HG02642 (cell line): ENCODE results near the gene HBE1.
"Not testable (repeated sequence)": the region's sequence is repeated elsewhere in the genome, so short reads cannot be mapped to it uniquely, and the experiment has no call there.

ENCODE experiments used
- ATAC-seq: cut with Tn5 transposase; IDR thresholded peaks from one replicate; pipeline ENCODE4 v1.9.1; 2021; ENCODE audit warnings: mild to moderate bottlenecking; ENCODE audit not compliant: unreplicated experiment, poor library complexity

The HBE1 gene

DNA sequence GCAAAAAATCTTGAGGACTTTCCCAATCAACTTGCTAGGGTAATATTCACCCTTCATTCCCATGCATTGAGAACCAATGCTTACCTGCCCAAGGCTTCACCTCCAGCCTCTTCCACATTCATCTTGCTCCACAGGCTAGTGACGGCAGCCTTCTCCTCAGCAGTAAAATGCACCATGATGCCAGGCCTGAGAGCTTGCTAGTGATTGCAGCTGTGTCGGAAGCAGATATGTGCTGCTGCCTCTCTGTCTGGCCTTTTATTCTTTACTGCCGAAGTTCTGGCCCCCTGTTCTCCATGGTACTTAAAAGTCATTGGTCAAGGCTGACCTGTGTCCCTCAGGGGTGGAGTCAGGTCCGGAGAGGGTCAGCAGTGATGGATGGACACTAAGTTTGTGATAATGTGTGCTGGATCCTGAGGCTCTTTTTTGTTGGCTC lies at the start of gene HBE1:
HBE1 (minus strand) TSS at position 231 of the 433 bp plus-strand sequence; CDS start at position 176, 55 bp downstream.
- no peak for ATAC-seq

DNA sequence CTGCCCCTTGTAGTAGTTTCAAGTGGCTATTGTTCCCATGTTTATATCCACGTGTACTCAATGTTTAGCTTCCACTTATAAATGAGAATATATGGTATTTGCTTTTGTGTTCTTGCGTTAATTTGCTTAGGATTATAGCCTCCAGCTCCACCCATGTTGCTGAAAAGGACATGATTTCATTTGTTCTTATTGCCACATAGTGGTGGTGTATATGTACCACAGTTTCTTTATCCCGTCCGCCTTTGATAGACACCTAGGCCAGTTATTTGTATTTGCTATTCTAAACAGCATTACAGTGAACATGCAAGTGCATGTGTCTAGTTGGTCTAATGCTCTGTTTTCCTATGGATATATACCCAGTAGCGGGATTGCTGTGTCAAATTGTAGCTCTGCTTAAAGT lies 47.5 kb upstream of the HBE1 start:
- ATAC-seq = no peak

DNA sequence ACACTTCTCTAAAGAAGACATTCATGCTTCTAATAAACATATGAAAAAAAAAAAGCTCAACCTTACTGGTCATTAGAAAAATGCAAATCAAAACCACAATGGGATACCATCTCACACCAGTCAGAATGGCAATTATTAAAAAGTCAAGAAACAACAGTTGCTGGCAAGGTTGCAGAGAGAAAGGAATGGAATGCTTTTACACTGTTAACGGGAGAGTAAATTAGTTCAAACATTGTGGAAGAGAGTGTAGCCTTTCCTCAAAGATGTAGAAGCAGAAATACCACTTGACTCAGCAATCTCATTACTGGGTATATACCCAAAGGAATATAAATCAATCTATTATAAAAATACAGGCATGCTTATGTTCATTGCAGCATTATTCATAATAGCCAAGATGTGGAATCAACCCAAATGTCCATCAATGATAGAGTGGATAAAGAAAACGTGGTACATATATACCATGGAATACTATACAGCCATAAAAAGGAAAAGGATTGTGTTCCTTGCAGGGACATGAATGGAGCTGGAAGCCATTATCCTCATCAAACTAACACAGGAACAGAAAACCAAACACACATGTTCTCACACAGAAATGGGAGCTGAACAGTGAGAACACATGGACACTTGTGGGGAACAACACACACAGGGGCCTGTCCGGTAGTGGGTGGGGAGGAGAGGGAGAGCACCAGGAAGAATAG lies 43.7 kb upstream of the HBE1 start:
- not testable (repeated sequence) for ATAC-seq

DNA sequence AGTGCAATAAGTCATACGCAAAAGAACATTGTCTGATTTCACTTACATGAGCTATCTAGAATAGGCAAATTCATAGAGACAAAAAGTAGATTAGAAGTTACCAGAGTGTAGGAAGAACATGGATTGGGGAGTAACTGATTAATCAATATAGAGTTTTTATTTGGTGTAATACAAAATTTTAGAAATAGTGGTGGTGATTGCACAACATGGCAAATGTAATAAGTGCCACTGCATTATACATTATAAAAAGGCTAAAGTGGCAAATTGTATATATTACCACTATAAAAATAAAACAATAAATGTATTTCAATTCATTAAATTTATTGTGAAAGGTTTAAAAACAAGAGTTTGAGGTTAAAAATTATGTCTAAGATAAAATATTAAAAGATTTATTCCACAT lies 40.7 kb upstream of the HBE1 start:
- ATAC-seq = no peak

DNA sequence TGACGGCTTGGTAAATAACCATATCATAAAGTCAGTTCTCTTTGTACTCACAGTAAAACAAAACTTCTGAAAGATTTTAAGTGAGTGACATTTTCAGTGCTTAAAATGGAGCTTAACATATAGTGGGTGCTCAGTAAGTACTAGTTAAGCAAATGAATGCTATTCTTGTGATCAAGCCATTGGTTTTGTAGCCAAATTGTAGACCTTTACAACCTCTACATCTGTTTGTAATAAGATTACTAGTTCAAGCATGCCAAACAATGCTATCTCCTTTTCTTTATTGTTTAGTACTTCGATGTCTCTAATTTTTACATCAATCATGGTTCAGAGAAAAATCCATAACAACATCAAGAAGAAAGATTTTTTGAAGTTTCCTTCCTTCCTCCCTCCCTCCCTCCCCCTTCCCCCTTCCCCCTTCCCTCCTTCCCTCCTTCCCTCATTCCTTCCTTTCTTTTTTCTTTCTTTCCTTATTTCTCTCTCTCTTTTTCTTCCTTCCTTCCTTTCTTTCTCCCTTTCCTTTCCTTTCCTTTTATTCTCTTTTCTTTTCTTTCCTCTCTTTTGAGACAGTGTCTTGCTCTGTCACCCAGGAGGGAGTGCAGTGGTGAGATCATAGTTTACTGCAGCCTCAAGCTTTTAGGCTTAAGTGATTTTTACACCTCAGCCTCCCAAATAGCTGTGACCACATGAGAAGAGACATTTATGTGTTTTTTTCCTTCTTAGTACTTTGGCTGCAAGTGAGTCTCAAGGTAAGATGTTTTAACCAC lies 37.7 kb upstream of the HBE1 start:
- ATAC-seq = no peak

DNA sequence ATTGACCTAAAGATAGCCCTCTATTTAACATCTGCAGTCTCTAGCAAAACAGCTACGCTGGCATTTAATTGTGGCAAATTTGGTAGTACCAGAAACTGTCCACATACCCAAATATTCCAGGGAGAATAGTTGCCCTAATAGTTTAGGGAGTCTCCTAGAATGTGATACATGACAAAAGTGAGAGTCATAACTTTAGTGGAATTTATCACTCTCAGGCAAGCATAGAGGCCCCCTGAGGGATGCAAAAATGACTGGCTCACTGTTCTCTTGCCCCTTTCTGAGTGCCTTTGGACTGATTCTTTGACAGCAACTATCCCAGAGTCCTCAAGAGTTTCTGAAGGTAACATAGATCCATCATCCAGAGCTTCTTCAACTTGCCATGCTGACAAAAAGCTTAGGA lies 34.3 kb upstream of the HBE1 start:
- no peak for ATAC-seq

DNA sequence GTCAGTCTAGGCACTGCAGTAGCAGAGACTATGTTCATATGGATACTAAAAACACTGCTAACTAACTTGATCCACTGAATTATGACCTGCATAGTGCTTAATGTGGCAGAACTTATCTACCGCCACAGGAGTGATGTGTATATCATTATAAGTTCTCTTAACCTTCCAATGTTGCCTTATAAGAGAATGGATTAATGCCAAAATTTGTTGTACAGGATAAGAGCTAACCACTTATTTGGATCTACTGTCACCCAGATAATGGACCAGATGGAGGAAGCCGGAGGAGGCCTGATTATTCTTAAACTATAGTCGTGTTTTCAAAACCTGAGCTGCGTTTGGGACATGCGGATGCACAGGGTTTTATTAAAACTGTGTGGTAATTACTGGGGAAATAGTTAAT lies 33.9 kb upstream of the HBE1 start:
- no peak for ATAC-seq

DNA sequence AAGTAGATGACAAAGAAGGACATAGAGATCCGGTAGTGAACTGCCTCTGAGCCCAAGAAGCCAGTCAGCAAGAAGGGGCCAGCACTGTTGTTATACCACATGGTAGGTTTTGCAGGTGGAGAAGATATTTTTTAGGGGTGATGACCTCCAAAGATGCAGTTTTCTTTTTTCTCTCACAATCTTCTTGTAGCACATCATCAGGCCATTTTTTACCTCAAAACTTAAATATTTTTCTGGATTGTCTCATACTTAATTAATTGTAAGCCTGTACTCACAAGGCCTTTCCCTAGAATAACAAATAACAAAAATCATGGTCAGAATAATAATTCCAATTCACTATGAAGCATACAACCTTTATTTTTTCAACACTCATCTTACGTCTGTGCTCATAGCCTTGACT lies 32.1 kb upstream of the HBE1 start, which contains the start of gene OR51B4:
OR51B4 (minus strand) TSS at position 101 of the 400 bp plus-strand sequence; CDS start at position 101, 0 bp downstream.
- no peak for ATAC-seq

DNA sequence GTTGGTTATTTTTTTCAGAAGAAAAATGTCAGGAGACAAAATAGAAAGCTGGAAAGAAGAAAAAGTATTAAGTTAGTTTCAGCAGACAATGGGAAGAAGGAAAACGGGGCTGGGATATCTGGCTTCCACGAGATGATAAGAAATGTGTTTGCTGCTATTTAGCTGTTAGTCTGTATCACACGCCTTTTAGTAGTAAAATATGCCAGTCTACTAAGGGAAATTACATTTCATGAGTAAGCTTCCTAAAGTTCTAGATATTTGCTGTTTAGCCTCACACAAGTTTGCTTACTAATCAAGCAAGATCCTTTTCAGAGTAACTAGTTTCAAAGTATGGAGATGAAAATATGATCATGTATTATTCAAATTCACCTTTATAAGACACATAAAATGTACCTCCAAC lies 30.5 kb upstream of the HBE1 start:
- no peak for ATAC-seq

DNA sequence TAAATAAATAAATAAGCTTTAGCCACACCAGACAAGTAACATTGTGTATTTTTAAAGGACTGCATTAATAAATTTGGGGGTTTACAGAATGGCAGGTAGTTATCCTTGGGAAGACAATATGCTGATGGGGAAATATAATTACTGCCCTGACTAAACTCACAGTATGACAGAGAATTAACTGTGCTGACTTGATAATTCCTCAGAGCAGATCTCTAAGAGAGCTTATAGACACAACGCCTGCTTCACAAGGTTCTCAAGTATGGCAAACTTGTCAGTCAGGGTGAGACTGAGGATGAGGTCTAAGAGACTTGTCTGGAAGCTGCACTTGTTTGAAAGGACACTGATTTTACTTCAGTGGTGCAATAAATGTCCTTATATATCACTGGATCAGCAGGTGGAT lies 28.7 kb upstream of the HBE1 start:
- no peak for ATAC-seq

DNA sequence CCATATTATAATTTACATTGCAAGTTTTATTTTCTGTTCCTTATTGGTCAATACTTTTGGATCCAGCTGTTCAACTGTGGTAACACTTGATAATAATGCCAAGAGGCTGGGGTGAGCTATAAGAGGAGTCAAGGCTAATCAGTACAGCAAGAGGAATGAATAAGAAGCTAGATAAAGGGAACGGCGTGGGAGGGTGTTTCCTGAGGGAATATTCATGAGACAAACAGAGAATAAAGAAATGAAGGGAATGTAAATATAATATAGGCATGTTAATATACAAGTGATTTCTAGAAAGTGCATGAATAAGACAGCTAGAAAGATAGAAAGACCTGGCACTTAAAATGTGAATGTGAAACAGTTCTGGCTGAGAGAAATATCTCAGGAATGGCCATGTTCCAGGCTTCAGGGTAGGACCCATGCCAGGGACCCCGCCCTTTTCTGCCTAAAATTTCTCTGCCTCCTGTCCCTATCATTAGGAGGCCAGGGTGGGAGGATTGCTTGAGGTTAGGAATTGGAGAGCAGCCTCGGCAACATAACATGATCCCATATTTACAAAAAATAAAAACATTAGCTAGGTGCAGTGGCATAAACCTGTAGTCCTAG lies 28.1 kb upstream of the HBE1 start:
- ATAC-seq = no peak

DNA sequence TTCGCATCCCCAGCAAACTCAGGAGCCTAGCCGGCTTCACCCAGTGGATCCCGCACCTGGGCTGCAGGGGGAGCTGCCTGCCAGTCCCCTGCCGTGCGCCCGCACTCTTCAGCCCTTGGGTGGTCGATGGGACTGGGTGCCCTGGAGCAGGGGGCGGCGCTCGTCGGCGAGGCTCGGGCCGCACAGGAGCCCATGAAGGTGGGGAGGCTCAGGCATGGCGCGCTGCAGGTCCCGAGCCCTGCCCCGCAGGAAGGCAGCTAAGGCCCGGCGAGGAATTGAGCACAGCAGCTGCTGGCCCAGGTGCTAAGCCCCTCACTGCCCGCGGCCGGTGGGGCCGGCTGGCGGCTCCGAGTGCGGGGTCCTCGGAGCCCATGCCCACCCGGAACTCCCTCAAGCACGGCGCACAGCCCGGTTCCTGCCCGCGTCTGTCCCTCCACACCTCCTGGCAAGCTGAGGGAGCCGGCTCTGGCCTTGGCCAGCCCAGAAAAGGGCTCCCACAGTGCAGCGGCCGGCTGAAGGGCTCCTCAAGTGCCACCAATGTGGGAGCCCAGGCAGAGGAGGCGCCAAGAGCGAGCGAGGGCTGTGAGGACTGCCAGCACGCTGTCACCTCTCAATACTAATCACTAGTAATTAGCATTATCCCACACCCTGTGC lies 24.7 kb upstream of the HBE1 start:
- not testable (repeated sequence) for ATAC-seq

DNA sequence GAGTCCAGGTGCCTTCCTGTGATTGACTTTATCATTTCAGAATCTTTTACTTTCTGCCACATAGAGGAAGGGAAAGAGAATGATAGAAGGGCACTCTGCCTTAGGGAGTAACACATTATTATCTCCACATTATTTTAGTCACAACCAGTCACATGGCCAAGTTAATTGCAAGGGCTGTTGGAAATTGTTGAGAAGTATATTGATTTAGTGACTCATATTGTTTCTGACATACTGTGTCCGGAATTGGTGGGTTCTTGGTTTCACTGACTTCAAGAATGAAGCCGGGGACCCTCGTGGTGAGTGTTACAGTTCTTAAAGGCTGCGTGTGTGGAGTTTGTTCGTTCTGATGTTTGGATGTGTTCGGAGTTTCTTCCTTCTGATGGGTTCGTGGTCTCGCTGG lies 23.3 kb upstream of the HBE1 start:
- no peak for ATAC-seq

DNA sequence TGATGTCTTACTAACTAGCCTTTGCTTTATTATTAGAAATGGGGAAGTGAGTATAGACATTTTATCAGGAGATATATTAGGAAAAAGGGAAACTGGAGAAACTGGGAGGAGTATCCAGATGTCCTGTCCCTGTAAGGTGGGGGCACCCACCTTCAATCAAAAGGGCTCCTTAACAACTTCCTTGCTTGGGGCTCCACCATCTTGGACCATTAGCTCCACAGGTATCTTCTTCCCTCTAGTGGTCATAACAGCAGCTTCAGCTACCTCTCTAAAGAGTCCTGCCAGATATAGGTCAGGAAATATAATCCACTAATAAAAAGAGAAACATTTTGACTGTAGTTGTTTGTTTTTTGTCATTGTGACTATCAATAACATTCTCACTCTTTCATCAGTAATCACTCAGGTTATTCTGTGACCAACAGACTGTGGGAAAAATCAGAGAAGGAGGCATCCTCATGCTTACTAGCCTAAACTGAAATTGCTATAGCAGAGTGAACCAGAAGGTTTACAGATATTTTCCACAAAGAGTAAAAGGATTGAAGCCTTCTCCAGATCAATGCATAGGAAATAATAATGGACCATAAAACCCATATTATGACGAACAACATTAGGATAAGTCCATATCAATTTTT lies 21.6 kb upstream of the HBE1 start:
- peak; percentile 91 for ATAC-seq

DNA sequence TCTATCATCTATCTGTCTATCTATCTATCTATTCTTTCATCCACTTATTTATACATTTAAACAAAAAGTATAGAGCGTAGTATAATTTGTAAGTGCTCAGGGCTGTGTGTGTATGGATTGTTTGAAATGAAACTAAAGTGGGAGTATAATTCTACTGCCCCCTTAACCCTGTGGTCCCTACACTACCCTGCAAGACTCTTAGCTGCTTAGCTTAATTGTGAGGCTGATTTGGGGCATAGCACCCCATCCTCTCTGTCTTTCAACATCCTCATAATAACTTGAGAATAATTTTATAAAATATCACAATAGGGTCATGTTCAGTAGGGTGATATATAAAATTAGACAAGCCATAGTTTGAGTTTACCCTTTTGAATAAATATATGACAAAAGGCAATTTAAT lies 20.4 kb upstream of the HBE1 start:
- ATAC-seq = no peak

DNA sequence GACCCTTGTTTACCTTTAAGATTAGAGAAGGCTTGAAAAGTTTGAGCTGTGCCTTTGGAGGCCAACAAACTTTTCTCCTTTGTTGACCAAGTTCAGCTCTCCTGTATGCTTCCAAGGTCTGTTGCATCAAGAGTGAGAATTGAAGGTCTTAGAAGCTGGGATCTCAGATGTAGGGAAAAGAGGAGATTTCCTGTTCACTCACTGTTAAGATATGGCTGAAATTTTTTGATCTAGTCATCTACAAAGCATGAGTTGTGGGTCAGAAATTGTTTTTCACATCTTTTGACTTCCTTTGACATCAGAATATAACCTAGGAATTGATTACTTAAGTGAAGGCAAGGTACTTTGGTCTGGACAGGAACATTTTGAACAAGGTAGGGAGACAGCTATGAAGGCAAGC lies 20.0 kb upstream of the HBE1 start:
- no peak for ATAC-seq

DNA sequence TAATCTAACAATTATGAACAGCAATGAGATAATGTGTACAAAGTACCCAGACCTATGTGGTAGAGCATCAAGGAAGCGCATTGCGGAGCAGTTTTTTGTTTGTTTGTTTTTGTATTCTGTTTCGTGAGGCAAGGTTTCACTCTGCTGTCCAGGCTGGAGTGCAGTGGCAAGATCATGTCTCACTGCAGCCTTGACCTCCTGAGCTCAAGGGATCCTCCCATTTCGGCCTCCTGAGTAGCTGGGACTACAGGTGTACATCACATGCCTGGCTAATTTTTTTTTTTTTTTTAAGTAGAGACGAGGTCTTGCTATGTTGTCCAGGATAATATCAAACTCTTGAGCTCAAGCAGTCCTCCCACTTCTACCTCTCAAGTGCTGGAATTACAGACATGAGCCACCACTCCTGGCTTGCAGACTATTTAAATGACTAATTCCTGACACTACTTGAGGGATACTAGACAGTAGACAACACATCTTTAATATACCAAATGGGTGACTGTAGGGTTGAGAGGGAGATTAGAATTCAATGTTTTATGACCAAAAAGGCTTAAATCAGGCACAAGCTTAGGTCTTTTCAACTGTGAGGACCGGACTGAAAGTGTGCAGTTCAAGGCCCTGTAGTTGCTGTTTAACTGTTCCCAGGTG lies 19.3 kb upstream of the HBE1 start:
- no peak for ATAC-seq

DNA sequence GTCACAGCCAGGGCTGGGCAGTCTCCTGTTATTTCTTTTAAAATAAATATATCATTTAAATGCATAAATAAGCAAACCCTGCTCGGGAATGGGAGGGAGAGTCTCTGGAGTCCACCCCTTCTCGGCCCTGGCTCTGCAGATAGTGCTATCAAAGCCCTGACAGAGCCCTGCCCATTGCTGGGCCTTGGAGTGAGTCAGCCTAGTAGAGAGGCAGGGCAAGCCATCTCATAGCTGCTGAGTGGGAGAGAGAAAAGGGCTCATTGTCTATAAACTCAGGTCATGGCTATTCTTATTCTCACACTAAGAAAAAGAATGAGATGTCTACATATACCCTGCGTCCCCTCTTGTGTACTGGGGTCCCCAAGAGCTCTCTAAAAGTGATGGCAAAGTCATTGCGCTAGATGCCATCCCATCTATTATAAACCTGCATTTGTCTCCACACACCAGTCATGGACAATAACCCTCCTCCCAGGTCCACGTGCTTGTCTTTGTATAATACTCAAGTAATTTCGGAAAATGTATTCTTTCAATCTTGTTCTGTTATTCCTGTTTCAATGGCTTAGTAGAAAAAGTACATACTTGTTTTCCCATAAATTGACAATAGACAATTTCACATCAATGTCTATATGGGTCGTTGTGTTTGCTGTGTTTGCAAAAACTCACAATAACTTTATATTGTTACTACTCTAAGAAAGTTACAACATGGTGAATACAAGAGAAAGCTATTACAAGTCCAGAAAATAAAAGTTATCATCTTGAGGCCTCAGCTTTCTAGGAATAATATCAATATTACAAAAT lies 18.6 kb upstream of the HBE1 start:
- no peak for ATAC-seq

DNA sequence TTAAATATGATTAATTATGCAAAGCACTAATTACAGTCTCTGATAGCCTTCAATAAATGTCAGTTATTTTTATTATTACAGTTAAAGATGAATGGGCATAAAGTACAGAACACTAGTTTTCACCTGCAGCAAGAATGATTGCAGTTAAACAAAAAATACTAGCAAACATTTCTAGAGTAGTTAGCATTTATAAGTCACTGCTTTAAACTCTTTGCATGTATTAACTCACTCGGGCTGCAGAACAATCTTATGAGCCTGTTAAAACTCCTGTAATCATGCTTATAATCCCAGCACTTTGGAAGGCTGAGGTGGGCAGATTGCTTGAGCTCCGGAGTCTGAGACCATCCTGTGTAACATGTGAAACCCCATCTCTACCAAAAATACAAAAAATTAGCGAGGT lies 17.2 kb upstream of the HBE1 start:
- ATAC-seq = no peak
